ENCODE measurements around the gene SHOC1.

GRCh38 chr9:111783424-111783823 lies 11.3 kb downstream of the SHOC1 start:
- TF ChIP-seq CTCF (IDR thresholded peaks at IDR 0.05; ENCODE audit: low read length): no peak
- no peak for TF ChIP-seq EZH2 (IDR thresholded peaks at IDR 0.05; ENCODE audit: borderline replicate concordance, low read length)
